Activated CD4-positive, alpha-beta T cell treated with anti-CD3 and anti-CD28 coated beads for 36 hours (primary cell): ENCODE data around the gene PPL. TPM values are rescaled to one million over a fixed set of nuclear protein-coding genes. Genes with fewer than 3 reads are reported as not detected.
A peak's percentile ranks its signal among the peaks of the same experiment; 100 is the strongest.
"Not testable (repeated sequence)": the region's sequence is repeated elsewhere in the genome, so short reads cannot be mapped to it uniquely, and the experiment has no call there.

Source experiments
- ATAC-seq: fragments of 200-7000 bp; cut with Tn5 transposase; one replicate; pipeline ENCODE4 v1.10.0; 2021; ENCODE audit warnings: mild to moderate bottlenecking, moderate library complexity
- CTCF ChIA-PET: fragments of 350-600 bp; sonication (Branson Sonifier 250); formaldehyde crosslinking; loops from one replicate; lab custom pipeline; 2021; ENCODE audit warnings: antibody characterized with exemption; lab: Charles Lee
- POLR2A ChIA-PET: fragments of 350-600 bp; sonication (Branson Sonifier 250); formaldehyde crosslinking; loops from one replicate; lab custom pipeline; 2021; ENCODE audit warnings: antibody characterized with exemption, inconsistent platforms; lab: Charles Lee
- DNase-seq: peaks from one replicate; pipeline ENCODE4 v3.0.0-alpha.2; 2020
- H3K27ac Mint-ChIP-seq: one replicate; pipeline ENCODE4 v1.8.0; 2021; ENCODE audit warnings: mixed read lengths
- H3K27me3 Mint-ChIP-seq: one replicate; pipeline ENCODE4 v1.8.0; 2021; ENCODE audit warnings: mixed read lengths
- H3K36me3 Mint-ChIP-seq: one replicate; pipeline ENCODE4 v1.8.0; 2021; ENCODE audit warnings: low read depth, mixed read lengths
- H3K4me1 Mint-ChIP-seq: one replicate; pipeline ENCODE4 v1.8.0; 2021; ENCODE audit warnings: mixed read lengths
- H3K4me3 Mint-ChIP-seq: one replicate; pipeline ENCODE4 v1.8.0; 2021; ENCODE audit warnings: mild to moderate bottlenecking, moderate library complexity, mixed read lengths
- H3K9me3 Mint-ChIP-seq: one replicate; pipeline ENCODE4 v1.8.0; 2021; ENCODE audit warnings: low read depth, mixed read lengths
- intact Hi-C, 2 experiments: fragments of 100-400 bp; cut with DNase I in 1 of 2; cut with micrococcal nuclease in 1 of 2; formaldehyde crosslinking; loops; one replicate each; pipeline versions ENCODE4 v1.14.2 to v1.15.1; 2022 to 2024; cut with DNase I, micrococcal nuclease
- total RNA-seq, 2 experiments: library from RNA; stranded (reverse); gene quantifications; one replicate each; pipeline ENCODE4 v1.2.3, GENCODE V29; 2021

PPL gene
- total RNA-seq, 2 experiments from 2014 or later: not detected

DNA sequence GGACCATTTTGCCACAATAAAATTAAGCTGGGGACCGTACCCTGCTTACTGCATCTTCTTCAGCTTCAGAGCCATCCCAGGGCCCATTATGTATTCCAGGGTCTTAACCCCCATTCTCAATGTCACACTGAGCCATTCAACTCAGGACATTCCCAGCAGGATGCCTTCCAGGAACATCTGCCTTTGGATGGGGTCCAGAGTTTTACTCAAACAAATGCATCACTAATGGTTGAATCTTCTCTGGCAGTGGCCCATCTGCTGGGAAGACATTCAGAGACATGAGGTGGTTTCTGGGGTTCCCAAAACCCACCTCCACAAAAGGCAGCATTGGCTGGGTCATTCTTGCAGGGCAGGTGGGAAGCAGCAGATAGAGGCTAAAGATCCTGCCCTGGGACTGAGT, 17.8 kb upstream of the PPL start:
- Mint-ChIP-seq H3K4me3 (no peak overlapping the region), H3K27me3 (peaks cover 25% of the 10 kb centered on the region), H3K36me3 (no peaks in the 10 kb centered on the region), H3K27ac (no peak overlapping the region), H3K9me3 (no peaks in the 10 kb centered on the region), H3K4me1 (peaks cover 12% of the 10 kb centered on the region)
- ATAC-seq: no peak
- CTCF ChIA-PET: interaction anchor here (1.2 to 1.6 kb wide), 2 partner anchors 18 to 39 kb away, joined by 4 to 5 read pairs; partner anchors contain the start of gene PPL
- no peak for DNase-seq
- POLR2A ChIA-PET: no interaction called here
- intact Hi-C loops: loop anchor here (5.0 to 10.0 kb wide), 6 partner anchors 107 to 682 kb away; partner anchors contain the start of genes GLYR1 (in 1 of the 2), PAM16 (in 1 of the 2), TFAP4 (in 1 of the 2) and UBN1 (in 1 of the 2)

DNA sequence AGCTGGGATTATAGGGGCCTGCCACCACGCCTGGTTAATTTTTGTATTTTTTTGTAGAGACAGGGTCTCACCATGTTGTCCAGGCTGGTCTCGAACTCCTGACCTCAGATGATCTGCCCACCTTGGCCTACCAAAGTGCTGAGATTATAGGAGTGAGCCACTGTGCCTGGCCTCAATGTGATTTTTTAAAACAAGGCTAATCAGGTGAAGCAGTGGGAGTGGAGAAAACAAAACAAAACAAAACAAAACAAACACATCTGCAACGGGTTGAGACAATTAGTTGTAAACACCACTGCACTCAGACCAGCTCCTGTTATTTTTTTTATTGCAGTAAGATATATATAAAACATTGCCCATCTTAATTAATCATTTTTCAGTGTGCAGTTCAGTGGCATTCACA, 14.6 kb upstream of the PPL start:
- CTCF ChIA-PET, H3K4me3 Mint-ChIP-seq, H3K9me3 Mint-ChIP-seq, H3K4me1 Mint-ChIP-seq, H3K36me3 Mint-ChIP-seq, H3K27ac Mint-ChIP-seq, ATAC-seq, DNase-seq: not testable (repeated sequence)
- peaks cover 22% of the 10 kb centered on the region for H3K27me3 Mint-ChIP-seq
- intact Hi-C loops: loop anchor here in 1 of 2 experiments (10.0 kb wide), 1 partner anchor 597 kb away; the partner anchor contains the start of gene PAM16
- POLR2A ChIA-PET: interaction anchor here (0.8 kb wide), 1 partner anchor 151 kb away, joined by 6 read pairs; no protein-coding TSS in a partner anchor

DNA sequence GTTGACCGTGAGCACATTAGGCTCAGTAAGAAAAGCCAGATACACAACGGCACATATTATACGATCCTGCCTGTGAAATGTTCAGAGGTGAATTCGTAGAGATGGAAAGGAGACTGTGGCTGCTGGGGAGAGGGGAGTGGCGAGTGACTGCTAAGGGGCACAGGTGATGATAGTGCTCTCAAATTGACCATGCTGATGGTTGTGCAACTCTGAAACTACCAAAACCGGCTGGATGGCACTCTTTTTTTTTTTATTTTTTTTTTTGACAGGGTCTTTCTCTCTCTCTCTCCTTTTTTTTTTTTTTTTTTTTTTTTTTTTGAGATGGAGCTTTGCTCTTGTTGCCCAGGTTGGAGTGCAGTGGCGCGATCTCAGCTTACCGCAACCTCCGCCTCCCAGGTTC, 13.0 kb upstream of the PPL start:
- CTCF ChIA-PET: no interaction called here
- ATAC-seq (no peak), DNase-seq (no peak)
- no peaks in the 10 kb centered on the region for H3K36me3 Mint-ChIP-seq
- POLR2A ChIA-PET: no interaction called here
- no peak overlapping the region for H3K4me3 Mint-ChIP-seq
- H3K4me1 Mint-ChIP-seq: no peaks in the 10 kb centered on the region
- intact Hi-C loops: loop anchor here in 1 of 2 experiments (10.0 kb wide), 1 partner anchor 595 kb away; the partner anchor contains the start of gene PAM16
- H3K27ac Mint-ChIP-seq: no peak overlapping the region
- H3K9me3 Mint-ChIP-seq: no peaks in the 10 kb centered on the region
- H3K27me3 Mint-ChIP-seq: peaks cover 16% of the 10 kb centered on the region

DNA sequence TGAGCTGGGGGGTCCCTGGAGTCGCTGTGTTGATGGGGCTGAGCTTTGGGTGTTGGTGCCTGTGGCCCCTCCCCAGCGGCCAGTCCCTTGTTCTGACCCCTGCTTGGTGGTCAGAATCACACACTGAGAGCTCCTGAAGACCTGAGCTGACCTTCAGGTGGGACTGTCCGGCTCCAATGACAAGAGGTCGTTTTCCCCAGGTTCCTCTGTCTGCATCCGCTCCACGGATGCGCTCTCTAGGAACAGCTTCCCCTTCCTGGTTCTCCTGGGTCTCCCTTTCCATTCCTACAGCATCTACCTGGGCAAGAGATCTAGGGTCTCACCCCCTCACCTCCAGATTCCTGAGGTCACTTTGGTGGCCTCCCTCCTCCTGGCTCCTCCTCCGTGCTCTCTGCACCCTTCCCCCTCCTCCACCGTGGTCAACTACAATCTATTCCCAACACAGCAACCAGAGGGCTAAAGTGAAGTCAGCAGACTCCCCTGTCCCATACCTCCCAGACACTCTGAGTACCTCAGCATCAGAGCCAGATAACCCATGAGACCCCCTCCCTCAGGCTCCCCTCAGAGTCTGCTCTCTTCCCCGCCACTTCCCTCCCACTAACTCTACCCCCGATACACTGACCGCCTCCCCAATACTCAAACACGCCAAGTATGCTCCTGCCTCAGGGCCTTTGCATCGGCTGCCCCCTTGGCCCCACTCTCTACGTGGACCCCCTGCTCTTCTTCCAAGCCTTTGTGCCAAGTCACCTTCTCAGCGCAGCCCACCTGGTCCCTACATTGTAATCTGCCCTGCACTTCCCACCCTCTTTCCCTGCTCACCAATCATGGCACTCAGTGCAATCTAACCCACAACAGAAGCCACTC, 12.2 kb upstream of the PPL start:
- H3K4me1 Mint-ChIP-seq: no peaks in the 10 kb centered on the region
- intact Hi-C loops: no loop called here
- H3K36me3 Mint-ChIP-seq: no peaks in the 10 kb centered on the region
- H3K4me3 Mint-ChIP-seq: no peak overlapping the region
- DNase-seq (no peak), ATAC-seq (no peak)
- ChIA-PET POLR2A (no interaction called here), CTCF (no interaction called here)
- H3K27ac Mint-ChIP-seq: no peak overlapping the region
- H3K9me3 Mint-ChIP-seq: no peaks in the 10 kb centered on the region
- H3K27me3 Mint-ChIP-seq: peaks cover 13% of the 10 kb centered on the region

DNA sequence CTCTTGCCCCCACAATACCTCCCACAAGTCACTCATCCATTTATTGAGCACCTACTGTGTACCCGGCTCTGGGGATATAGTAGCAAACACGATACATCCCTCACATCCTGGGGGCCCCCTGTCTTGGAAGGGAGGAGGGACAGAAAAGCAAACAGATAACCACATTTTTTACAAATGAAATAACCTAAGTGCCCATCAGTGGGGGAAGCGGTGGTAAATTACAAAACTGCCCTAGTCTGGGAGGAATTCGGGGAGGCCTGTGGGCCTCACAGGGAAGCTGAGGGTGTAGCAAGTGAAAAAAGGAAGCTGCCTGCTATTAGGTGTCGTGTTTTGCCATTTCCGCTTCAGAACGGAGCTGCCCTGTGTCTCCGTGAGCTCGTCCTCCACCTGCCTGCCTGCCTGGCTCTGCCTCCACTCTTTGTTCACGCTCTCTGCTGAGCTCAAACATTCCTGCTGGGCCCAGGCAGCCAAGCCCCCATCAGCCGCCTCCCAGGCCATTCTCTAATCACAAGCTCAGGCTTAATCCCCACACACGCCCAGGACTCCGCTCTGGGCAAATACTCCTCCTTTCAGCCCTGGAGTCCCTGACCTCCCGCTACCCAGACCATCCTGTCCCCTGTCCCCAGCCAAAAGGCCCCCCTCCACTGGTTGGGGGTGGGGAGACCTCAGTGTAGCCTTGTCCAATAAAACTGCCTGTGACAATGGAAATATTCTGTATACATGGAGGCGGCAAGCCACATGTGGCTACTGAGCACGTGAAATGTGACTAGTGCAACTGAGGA, 11.0 kb upstream of the PPL start:
- no peak overlapping the region for H3K4me3 Mint-ChIP-seq
- H3K9me3 Mint-ChIP-seq: no peaks in the 10 kb centered on the region
- DNase-seq: no peak
- peaks cover 9% of the 10 kb centered on the region for H3K27me3 Mint-ChIP-seq
- intact Hi-C loops: no loop called here
- POLR2A ChIA-PET: no interaction called here
- ATAC-seq: no peak
- CTCF ChIA-PET: no interaction called here
- no peaks in the 10 kb centered on the region for H3K36me3 Mint-ChIP-seq
- H3K27ac Mint-ChIP-seq: no peak overlapping the region
- no peaks in the 10 kb centered on the region for H3K4me1 Mint-ChIP-seq

DNA sequence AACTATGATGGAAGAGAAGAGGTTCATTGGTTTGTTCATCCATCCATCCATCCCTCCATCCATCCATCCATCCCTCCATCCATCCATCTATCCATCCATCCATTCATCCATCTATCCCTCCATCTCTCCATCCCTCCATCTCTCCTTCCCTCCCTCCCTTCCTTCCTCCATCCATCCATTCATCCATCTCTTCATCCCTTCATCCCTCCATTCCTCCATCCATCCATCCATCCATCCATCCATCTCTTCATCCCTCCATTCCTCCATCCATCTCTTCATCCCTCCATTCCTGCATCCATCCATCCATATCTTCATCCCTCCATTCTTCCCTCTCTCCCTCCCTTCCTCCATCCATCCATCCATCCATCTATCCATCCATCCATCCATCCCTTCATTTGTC, 10.0 kb upstream of the PPL start:
- CTCF ChIA-PET: no interaction called here
- intact Hi-C loops: no loop called here
- Mint-ChIP-seq H3K27me3 (peaks cover 9% of the 10 kb centered on the region), H3K4me1 (no peaks in the 10 kb centered on the region), H3K27ac (no peak overlapping the region), H3K4me3 (no peak overlapping the region), H3K9me3 (no peaks in the 10 kb centered on the region), H3K36me3 (no peaks in the 10 kb centered on the region)
- POLR2A ChIA-PET: no interaction called here
- no peak for ATAC-seq
- no peak for DNase-seq

DNA sequence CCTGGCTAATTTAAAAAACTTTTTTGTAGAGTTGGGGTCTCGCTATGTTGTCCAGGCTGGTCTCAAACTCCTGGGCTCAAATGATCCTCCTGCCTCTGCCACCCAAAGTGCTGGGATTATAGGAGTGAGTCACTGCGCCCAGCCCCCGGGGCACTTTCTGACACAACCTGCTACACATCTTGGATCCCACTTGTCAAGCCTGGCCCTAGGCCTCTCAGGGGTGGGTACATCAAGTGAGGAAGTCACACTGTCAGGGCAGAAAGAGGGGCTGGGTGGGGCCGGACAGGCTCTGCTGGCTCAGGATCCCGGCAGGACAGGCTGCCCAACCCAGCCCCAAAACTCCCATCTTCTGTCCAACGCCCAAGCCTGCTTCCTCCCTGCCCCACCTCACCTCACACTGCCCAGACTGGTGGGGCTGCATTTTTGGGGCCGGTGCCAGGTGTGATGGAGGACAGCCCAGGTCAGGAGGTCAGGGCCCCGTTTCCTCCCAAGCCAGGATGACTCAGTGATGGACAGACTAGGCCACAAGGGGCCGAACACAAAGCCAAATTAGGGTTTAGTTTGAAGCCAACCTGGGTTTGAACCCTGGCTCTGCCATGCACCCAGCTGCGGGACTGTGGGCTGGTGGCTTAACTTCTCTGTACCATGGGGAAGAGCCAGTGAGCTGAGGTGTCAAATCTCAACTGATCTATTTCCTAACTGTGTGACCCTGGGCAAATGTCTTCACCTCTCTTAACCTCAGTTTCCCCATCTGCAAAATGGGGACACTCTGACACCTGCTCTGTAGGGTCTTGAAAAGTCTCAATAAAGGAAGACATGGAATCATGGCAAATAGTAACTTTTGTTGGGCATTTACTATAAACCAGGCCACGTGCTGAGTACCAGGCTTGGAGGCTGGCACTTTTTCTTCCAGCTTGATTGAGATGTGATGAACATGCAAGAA, 8.9 kb upstream of the PPL start:
- intact Hi-C loops: no loop called here
- no peak for ATAC-seq
- Mint-ChIP-seq H3K4me3 (no peak overlapping the region), H3K4me1 (no peaks in the 10 kb centered on the region), H3K9me3 (no peaks in the 10 kb centered on the region), H3K36me3 (no peaks in the 10 kb centered on the region), H3K27ac (no peak overlapping the region), H3K27me3 (peaks cover 12% of the 10 kb centered on the region)
- DNase-seq: no peak
- POLR2A ChIA-PET: no interaction called here
- CTCF ChIA-PET: no interaction called here

DNA sequence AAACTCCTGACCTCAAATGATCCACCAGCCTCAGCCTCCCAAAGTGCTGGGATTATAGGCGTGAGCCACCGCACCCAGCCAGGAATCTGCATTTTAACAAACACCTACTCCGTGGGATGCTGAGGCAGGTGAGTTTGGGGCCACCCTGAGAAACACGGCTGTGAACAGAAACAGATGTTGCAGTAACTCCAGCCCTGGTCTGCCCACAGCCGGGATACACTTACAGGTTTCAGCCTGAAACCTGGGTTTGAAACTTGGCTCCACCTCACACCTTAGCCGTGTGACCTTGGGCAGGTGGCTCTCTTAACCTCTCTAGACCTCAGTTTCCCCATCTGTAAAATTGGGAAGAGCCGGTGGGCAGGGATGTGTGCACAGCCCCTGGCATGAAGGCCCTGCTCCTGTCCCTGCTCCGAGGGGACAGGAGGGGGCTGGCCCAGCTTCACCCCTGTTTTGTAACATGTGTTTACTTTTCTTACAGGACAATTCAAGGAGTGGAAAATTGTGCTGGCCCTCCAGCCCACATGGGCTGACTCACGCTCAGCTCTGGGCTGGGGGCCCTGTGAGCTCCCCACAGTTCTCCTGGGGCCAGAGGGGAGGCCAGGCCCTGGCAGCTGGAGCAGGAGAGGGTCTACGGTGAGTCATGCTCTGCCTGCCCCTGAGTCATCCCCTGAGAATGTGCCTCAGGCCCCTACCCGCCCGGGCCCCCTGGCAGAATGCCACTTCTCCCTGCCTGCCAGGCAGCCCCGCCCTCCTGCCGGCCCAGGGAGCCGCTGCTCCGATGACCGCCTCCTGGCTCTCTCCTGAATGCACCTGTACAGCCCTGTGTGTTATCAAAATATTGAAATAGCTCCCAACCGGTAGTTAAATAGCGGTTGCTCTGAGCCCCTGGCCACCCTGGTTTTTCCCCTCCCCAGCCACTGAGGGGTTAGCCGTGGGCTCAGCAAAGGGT, 7.7 kb upstream of the PPL start:
- Mint-ChIP-seq H3K4me3 (no peak overlapping the region), H3K27me3 (peaks cover 12% of the 10 kb centered on the region), H3K9me3 (no peaks in the 10 kb centered on the region), H3K27ac (no peak overlapping the region), H3K36me3 (no peaks in the 10 kb centered on the region), H3K4me1 (no peaks in the 10 kb centered on the region)
- intact Hi-C loops: no loop called here
- CTCF ChIA-PET: no interaction called here
- ATAC-seq (peak; percentile 36), DNase-seq (no peak)
- POLR2A ChIA-PET: no interaction called here

DNA sequence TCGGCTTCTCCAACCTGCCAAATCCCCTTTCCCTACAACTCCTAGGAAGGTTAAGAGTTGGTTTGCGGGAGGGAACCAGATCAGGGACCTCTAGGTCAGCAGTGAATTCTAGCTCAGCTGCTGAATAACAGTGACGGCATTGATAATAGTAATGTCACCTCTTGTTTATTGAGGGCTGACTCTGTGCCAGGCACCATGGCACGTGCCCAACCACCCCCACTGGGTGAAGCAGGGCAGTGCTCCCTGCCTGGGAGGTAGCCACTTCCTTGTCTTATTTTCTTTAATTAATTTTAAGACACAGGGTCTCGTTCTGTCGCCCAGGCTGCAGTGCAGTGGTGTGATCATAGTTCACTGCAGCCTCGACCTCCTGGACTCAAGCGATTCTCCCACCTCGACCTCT, 5.5 kb upstream of the PPL start:
- peaks cover 2% of the 10 kb centered on the region for H3K4me1 Mint-ChIP-seq
- no peak for ATAC-seq
- POLR2A ChIA-PET: no interaction called here
- CTCF ChIA-PET: interaction anchor here (0.6 kb wide), 1 partner anchor 392 kb away, joined by 3 read pairs; no protein-coding TSS in a partner anchor
- H3K4me3 Mint-ChIP-seq: no peak overlapping the region
- DNase-seq: no peak
- H3K9me3 Mint-ChIP-seq: no peaks in the 10 kb centered on the region
- no peaks in the 10 kb centered on the region for H3K36me3 Mint-ChIP-seq
- intact Hi-C loops: no loop called here
- peaks cover 19% of the 10 kb centered on the region for H3K27me3 Mint-ChIP-seq
- no peak overlapping the region for H3K27ac Mint-ChIP-seq

DNA sequence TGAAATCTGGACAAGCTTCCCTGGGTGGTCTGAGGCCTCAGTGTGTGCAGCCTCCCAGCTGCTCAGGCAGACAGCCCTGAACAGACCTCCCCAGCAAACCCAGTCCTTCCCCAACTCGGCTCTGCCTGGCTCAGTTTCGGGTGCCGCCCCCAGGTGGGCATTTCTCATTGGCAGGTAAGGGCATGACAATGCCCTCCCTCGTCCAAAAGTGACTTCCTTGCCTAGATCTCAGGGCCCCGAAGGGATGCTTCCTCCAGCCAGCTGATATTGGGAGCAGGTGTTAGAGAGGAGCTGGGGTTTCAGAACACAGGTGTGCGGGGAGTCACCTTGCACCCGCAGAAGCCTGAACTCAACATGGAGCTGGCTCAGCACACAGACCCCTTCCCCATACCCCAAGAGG, 3.8 kb upstream of the PPL start:
- Mint-ChIP-seq H3K27me3 (peaks cover 21% of the 10 kb centered on the region), H3K27ac (no peak overlapping the region), H3K4me1 (peaks cover 5% of the 10 kb centered on the region), H3K4me3 (no peak overlapping the region), H3K36me3 (no peaks in the 10 kb centered on the region), H3K9me3 (no peaks in the 10 kb centered on the region)
- intact Hi-C loops: no loop called here
- ATAC-seq: no peak
- ChIA-PET POLR2A (no interaction called here), CTCF (no interaction called here)
- no peak for DNase-seq
